Progenitor cell of endocrine pancreas (in vitro differentiated cells): ENCODE measurements around the gene COQ9. TPM values are rescaled to one million over a fixed set of nuclear protein-coding genes. Genes with fewer than 3 reads are reported as not detected.

Experiments used
- DNase-seq: peaks from one replicate; pipeline ENCODE4 v3.0.0; 2021; ENCODE audit warnings: low spot score; ENCODE audit not compliant: unreplicated experiment
- H3K27ac Mint-ChIP-seq: 2 replicates; pipeline ENCODE4 v1.8.0; 2021; ENCODE audit warnings: mild to moderate bottlenecking, moderate library complexity, mixed read lengths
- H3K27me3 Mint-ChIP-seq: 2 replicates; pipeline ENCODE4 v1.8.0; 2021; ENCODE audit warnings: mixed read lengths
- H3K36me3 Mint-ChIP-seq: 2 replicates; pipeline ENCODE4 v1.8.0; 2022; ENCODE audit warnings: mixed read lengths; ENCODE audit not compliant: insufficient read depth
- H3K4me1 Mint-ChIP-seq: 2 replicates; pipeline ENCODE4 v1.8.0; 2021; ENCODE audit warnings: low read depth, mixed read lengths
- H3K4me3 Mint-ChIP-seq: 2 replicates; pipeline ENCODE4 v1.8.0; 2021; ENCODE audit warnings: low read depth, mild to moderate bottlenecking, moderate library complexity, mixed read lengths
- H3K9me3 Mint-ChIP-seq: 2 replicates; pipeline ENCODE4 v1.8.0; 2021; ENCODE audit warnings: low read depth, mixed read lengths
- CTCF ChIP-seq: fragments of 200-600 bp; sonication (generic); IDR thresholded peaks from one replicate; pipeline ENCODE4 v1.5.0; 2021; ENCODE audit warnings: antibody characterized with exemption, mild to moderate bottlenecking; ENCODE audit not compliant: unreplicated experiment
- total RNA-seq: library from RNA; stranded (reverse); gene quantifications from 2 replicates; pipeline ENCODE4 v1.2.1, GENCODE V29; 2021

COQ9 gene
- total RNA-seq, 1 donor from 2014 or later = 70.2 TPM

DNA sequence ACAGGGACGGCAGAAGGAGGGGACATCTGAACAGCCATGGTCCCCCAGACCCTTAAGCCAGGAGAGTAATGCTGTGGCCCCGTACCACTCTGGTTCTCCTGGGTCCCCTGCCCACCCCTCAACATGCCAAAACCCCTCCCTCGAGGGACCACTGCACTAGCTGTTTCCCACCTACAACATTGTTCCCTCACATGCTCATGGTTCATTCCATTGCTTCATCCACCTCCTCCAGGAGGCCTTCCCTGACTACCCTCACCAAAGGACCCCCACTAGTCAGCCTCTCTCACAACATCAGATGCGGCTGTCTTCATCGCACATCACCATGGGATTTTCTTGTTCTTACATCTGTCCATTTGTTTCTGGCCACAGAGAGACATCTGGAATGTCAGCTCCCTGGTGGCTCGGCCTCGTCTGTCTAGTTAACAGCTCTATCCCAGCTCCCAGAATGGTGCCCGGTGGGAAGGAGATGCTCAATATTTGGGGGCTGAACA, 37.3 kb downstream of the COQ9 start:
- no peak overlapping the region for H3K27ac Mint-ChIP-seq
- peaks cover 6% of the 10 kb centered on the region for H3K27me3 Mint-ChIP-seq
- no peak for TF ChIP-seq CTCF
- DNase-seq = no peak
- H3K36me3 Mint-ChIP-seq = no peaks in the 10 kb centered on the region
- H3K4me1 Mint-ChIP-seq = peaks cover 30% of the 10 kb centered on the region
- H3K4me3 Mint-ChIP-seq = peak overlapping the region; percentile 91
- no peaks in the 10 kb centered on the region for H3K9me3 Mint-ChIP-seq

DNA sequence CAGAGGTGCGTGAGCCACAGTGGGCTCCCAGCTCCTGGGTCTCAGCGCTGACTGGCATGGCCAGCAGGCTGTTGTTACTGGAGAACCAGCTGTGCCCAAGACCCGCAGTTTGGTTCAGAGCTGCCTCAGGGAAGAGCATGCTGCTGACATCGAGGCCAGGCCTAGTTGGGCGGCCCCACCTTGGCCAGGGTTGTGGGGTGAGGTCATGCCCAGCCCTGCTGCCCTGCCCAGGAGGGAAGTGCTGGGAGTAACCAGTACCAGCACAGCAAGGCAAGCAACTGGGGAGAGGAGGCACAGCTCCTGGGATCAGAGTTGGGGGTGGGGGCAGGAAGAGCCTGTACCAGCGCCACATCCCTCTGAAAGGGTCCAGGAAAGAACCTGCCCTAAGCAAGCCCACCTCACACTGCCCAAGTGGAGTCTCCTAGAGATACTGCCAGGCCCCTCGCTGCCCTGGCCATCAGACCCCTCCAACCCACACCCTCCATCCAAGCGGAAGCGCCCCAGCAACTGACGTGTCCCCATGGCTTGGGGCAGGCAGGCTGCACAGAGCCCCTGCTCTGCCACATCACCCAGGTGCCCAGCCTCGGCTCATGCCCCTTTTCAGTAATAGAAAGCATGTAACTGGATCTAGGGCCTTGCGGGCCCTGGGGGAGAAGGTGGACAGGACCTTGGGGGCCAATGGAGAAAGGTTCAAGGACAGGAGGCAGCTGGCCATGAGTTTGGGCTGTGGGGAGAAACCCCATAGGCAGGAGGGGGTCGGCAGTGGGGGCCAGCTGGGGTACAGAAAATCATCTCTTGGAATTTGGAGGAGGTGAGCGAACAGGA, 38.0 kb downstream of the COQ9 start:
- TF ChIP-seq CTCF = no peak
- Mint-ChIP-seq H3K27ac (peak overlapping the region; percentile 69), H3K9me3 (no peaks in the 10 kb centered on the region), H3K4me3 (peak overlapping the region; percentile 91), H3K36me3 (no peaks in the 10 kb centered on the region), H3K4me1 (peaks cover 25% of the 10 kb centered on the region), H3K27me3 (peaks cover 6% of the 10 kb centered on the region)
- DNase-seq = no peak

DNA sequence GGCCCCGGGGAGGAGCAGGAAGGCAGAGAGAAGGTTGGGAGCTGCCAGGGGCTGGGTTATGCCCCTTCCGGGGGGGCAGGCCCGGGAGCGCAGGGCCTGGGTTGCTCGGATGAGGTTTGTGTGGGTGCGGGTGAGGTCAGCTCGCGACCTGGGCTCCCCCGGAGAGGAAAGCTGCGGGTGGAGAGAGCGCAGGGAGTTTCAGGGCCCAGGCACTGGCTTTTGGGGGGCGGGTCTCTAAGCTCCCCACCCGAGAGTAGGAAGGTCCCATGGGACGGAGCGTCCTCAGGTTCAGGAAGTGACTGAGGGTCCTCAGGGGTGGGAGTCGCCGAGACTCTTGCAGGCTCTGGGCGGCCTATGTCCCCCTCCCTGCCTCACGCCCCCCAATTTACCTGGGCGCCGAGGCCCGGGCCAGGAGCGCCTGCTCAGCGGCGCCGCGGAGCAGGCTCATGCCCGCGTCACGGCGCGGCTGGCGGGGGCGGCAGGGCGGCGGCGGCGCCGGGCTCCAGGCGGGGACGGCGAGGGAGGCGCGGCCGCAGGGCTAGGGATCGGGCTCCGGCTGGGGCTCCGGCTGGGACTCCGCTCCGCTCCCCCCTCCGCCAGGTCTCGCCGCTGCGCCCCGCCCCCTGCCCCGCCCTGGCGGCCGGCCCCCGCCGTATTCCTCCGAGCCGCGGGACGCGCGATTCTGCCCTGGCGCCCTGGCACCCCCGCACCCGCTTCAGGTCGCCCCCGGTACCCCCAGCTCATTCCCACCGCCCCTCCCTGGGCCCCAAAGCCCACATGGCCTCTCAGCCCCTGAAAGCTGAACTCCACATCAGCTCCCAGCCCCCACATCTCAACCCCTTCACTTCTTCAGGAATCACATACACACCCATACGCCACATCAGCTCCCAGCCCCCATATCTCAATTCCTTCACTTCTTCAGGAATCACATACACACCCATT, 38.9 kb downstream of the COQ9 start, which contains the start of gene DOK4:
DOK4 (minus strand) TSS at position 578 of the 942 bp plus-strand sequence. CDS start 6,986 bp downstream, outside the sequence.
- TF ChIP-seq CTCF = no peak
- Mint-ChIP-seq H3K27ac (peak within 1 kb of the TSS; percentile 69), H3K4me3 (peak within 1 kb of the TSS; percentile 91), H3K4me1 (peaks cover 21% of the 10 kb centered on the region), H3K9me3 (no peaks in the 10 kb centered on the region), H3K36me3 (no peaks in the 10 kb centered on the region), H3K27me3 (peaks cover 6% of the 10 kb centered on the region)
- DNase-seq = peak; percentile 75

DNA sequence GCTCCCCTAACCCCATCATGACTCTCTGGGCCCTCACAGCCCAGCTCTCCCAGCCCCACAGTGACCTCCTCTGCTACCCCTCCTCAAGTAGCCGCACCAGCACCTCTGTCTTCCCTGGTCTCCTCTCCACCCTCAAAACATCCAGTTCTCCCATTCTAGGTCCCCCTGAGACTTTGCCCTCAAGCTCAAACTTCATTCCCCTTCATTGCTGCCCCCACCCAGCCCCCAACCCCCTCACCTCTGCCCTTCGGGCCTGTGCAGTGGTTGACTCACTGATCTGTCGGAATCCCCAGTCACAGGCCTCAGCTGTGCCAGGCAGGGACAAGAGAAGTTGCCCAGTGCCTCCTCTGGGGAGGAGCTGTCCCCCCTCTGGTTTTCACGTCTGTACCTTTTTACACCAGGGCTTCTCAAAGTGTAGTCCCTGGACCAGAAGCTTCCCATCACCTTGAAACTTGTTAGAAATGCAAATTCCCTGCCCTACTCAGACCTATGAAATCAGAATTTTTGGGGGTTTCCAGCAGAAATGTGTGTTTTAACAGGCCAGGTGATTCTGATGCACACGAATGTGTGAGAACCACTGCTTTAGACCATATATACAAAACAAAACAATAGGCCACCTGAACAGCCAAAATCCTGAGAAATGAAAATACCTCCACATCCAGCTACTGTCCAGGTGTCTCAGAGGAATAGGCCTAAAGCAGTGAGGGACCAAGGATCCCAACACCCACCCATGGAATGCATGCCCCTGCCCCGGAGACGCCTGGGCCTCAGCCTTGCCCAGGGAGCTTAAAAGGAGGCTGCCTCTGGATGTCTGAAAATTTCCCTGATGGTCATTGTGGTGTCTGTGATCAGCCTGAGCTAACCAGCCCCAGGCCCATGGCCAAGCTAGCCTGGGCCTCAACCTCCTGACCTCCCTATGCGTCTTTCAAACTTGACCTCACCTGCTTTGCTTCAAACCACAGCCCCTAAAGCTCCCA, 39.9 kb downstream of the COQ9 start:
- Mint-ChIP-seq H3K27me3 (peaks cover 6% of the 10 kb centered on the region), H3K27ac (peak overlapping the region; percentile 30), H3K4me1 (peaks cover 21% of the 10 kb centered on the region), H3K9me3 (no peaks in the 10 kb centered on the region), H3K4me3 (peak overlapping the region; percentile 71), H3K36me3 (no peaks in the 10 kb centered on the region)
- DNase-seq = no peak
- no peak for TF ChIP-seq CTCF
